ENCODE data around the gene ITGA3.

GRCh38 chr17:50094243-50094752, 38.4 kb downstream of the ITGA3 start:
- TF ChIP-seq, protein P1, sequence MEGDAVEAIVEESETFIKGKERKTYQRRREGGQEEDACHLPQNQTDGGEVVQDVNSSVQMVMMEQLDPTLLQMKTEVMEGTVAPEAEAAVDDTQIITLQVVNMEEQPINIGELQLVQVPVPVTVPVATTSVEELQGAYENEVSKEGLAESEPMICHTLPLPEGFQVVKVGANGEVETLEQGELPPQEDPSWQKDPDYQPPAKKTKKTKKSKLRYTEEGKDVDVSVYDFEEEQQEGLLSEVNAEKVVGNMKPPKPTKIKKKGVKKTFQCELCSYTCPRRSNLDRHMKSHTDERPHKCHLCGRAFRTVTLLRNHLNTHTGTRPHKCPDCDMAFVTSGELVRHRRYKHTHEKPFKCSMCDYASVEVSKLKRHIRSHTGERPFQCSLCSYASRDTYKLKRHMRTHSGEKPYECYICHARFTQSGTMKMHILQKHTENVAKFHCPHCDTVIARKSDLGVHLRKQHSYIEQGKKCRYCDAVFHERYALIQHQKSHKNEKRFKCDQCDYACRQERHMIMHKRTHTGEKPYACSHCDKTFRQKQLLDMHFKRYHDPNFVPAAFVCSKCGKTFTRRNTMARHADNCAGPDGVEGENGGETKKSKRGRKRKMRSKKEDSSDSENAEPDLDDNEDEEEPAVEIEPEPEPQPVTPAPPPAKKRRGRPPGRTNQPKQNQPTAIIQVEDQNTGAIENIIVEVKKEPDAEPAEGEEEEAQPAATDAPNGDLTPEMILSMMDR (conservative IDR thresholded peaks at IDR 0.05; ENCODE audit: low read depth, low read length), result peak; percentile 94
- TF ChIP-seq EZH2 (IDR thresholded peaks at IDR 0.05; ENCODE audit: borderline replicate concordance, low read depth, low read length, poor library complexity, severe bottlenecking), result no peak

All from A673 (cell line).